IMR-90 (cell line): ENCODE data around the gene ADAM12. TPM values are rescaled to one million over a fixed set of nuclear protein-coding genes. Genes with fewer than 3 reads are reported as not detected.

ENCODE experiments used
- ATAC-seq: fragments of 200-7000 bp; cut with Tn5 transposase; 2 replicates; pipeline ENCODE4 v1.9.1; 2020; ENCODE audit warnings: low read depth, mild to moderate bottlenecking, moderate library complexity
- BruUV-seq: library from RNA; stranded (reverse); fragments of 400-500 nt; replicated peaks from 2 replicates; lab custom pipeline; 2021; lab: Mats Ljungman, UMichigan
- CTCF ChIA-PET: fragments of 300-600 bp; formaldehyde crosslinking; extraction: SDS; loops from one replicate; lab custom pipeline; 2021; ENCODE audit warnings: antibody characterized with exemption; lab: Yijun Ruan, JAX
- POLR2A ChIA-PET: fragments of 300-600 bp; sonication (Branson Sonifier 250); formaldehyde crosslinking; loops from one replicate; lab custom pipeline; 2022; ENCODE audit warnings: antibody characterized with exemption; ENCODE audit not compliant: unreplicated experiment; lab: Charles Lee
- DNase-seq: peaks from one replicate; pipeline ENCODE4 v3.0.0; 2013
- H2AFZ ChIP-seq: replicated peaks from 2 replicates; pipeline ENCODE3; 2013; ENCODE audit warnings: low read length, mild to moderate bottlenecking; ENCODE audit not compliant: poor library complexity
- H2AK5ac ChIP-seq: 2 replicates; pipeline ENCODE4 v1.6.1; 2013; ENCODE audit warnings: low read depth, low read length, inconsistent platforms
- H2AK9ac ChIP-seq: replicated peaks from 2 replicates; pipeline ENCODE3; 2013; ENCODE audit warnings: mild to moderate bottlenecking, low read depth, low read length, moderate library complexity; ENCODE audit not compliant: poor library complexity
- H2BK120ac ChIP-seq: 2 replicates; pipeline ENCODE4 v1.6.1; 2013; ENCODE audit warnings: low read depth, low read length, inconsistent platforms
- H2BK15ac ChIP-seq: 3 replicates; pipeline ENCODE4 v1.6.1; 2013; ENCODE audit warnings: low read depth, low read length, inconsistent platforms
- H2BK20ac ChIP-seq: 2 replicates; pipeline ENCODE4 v1.6.1; 2013; ENCODE audit warnings: low read depth, mild to moderate bottlenecking, inconsistent platforms, low read length, moderate library complexity
- H2BK5ac ChIP-seq: 2 replicates; pipeline ENCODE4 v1.6.1; 2013; ENCODE audit warnings: mild to moderate bottlenecking, low read depth, low read length, inconsistent platforms; ENCODE audit not compliant: poor library complexity, severe bottlenecking
- H3K14ac ChIP-seq: replicated peaks from 2 replicates; pipeline ENCODE4 v1.6.1; 2013; ENCODE audit warnings: low read depth, low read length, inconsistent platforms
- H3K18ac ChIP-seq: 2 replicates; pipeline ENCODE4 v1.6.1; 2013; ENCODE audit warnings: low read depth, low read length, control low read depth
- H3K23ac ChIP-seq: 2 replicates; pipeline ENCODE4 v1.6.1; 2013; ENCODE audit warnings: low read depth, low read length, inconsistent platforms
- H3K27ac ChIP-seq: 2 replicates; pipeline ENCODE4 v1.5.1; 2013; ENCODE audit warnings: mild to moderate bottlenecking, control low read depth, low read length; ENCODE audit not compliant: insufficient read depth
- H3K27me3 ChIP-seq: 2 replicates; pipeline ENCODE4 v1.6.1; 2013; ENCODE audit warnings: low read length; ENCODE audit not compliant: control insufficient read depth, insufficient read depth
- H3K36me3 ChIP-seq: 2 replicates; pipeline ENCODE4 v1.6.1; 2013; ENCODE audit warnings: low read length, mixed read lengths; ENCODE audit not compliant: control insufficient read depth, insufficient read depth
- H3K4ac ChIP-seq: 2 replicates; pipeline ENCODE4 v1.6.1; 2013; ENCODE audit warnings: low read depth, low read length, inconsistent platforms
- H3K4me1 ChIP-seq: 2 replicates; pipeline ENCODE4 v1.6.1; 2013; ENCODE audit warnings: low read length, mixed read lengths; ENCODE audit not compliant: control insufficient read depth, insufficient read depth
- H3K4me2 ChIP-seq: 2 replicates; pipeline ENCODE4 v1.6.1; 2013; ENCODE audit warnings: low read depth, mild to moderate bottlenecking, control low read depth, low read length, moderate library complexity
- H3K4me3 ChIP-seq: 2 replicates; pipeline ENCODE4 v1.5.1; 2013; ENCODE audit warnings: low read depth, mild to moderate bottlenecking, control low read depth, low read length, moderate library complexity; ENCODE audit not compliant: insufficient read depth
- H3K56ac ChIP-seq: 2 replicates; pipeline ENCODE4 v1.6.1; 2013; ENCODE audit warnings: low read length, inconsistent platforms; ENCODE audit not compliant: insufficient read depth; ENCODE audit errors: extremely low read depth
- H3K79me1 ChIP-seq, 2 experiments: 2 replicates each; pipeline ENCODE4 v1.6.1; 2013; ENCODE audit warnings: low read length in 2 of 2, inconsistent platforms in 1 of 2, low read depth in 1 of 2
- H3K9ac ChIP-seq: 2 replicates; pipeline ENCODE4 v1.6.1; 2013; ENCODE audit warnings: low read depth, low read length, control low read depth
- H3K9me1 ChIP-seq: 2 replicates; pipeline ENCODE4 v1.6.1; 2013; ENCODE audit warnings: low read length, inconsistent platforms; ENCODE audit not compliant: insufficient read depth
- H3K9me3 ChIP-seq: 2 replicates; pipeline ENCODE4 v1.6.1; 2013; ENCODE audit warnings: low read length; ENCODE audit not compliant: control insufficient read depth, insufficient read depth
- H4K20me1 ChIP-seq: 2 replicates; pipeline ENCODE4 v1.6.1; 2013; ENCODE audit warnings: low read length, inconsistent platforms; ENCODE audit not compliant: insufficient read depth
- H4K5ac ChIP-seq: 2 replicates; pipeline ENCODE4 v1.6.1; 2013; ENCODE audit warnings: mild to moderate bottlenecking, low read depth, low read length, control low read depth
- H4K8ac ChIP-seq, 2 experiments: 2 replicates each; pipeline ENCODE4 v1.6.1; 2013; ENCODE audit warnings: low read depth in 2 of 2, low read length in 2 of 2, control low read depth in 1 of 2, inconsistent platforms in 1 of 2
- H4K91ac ChIP-seq: 2 replicates; pipeline ENCODE4 v1.6.1; 2013; ENCODE audit warnings: low read depth, low read length, inconsistent platforms; ENCODE audit not compliant: insufficient read depth
- CHD1 ChIP-seq: IDR thresholded peaks from 2 replicates; pipeline ENCODE4 v1.6.1; 2012; ENCODE audit warnings: low read depth, low read length, improper control_type of control experiment
- CTCF ChIP-seq: conservative IDR thresholded peaks from 2 replicates; pipeline ENCODE4 v1.5.1; 2012; ENCODE audit warnings: mild to moderate bottlenecking, low read depth, low read length, improper control_type of control experiment
- MAFK ChIP-seq: IDR thresholded peaks from 2 replicates; pipeline ENCODE4 v1.6.1; 2012; ENCODE audit warnings: low read depth, low read length, improper control_type of control experiment
- NFE2L2 ChIP-seq: fragments of 150-350 bp; IDR thresholded peaks from 2 replicates; pipeline ENCODE4 v1.6.1; 2016; ENCODE audit warnings: low read depth, mild to moderate bottlenecking, low read length
- RCOR1 ChIP-seq: IDR thresholded peaks from 2 replicates; pipeline ENCODE4 v1.6.1; 2012; ENCODE audit warnings: mild to moderate bottlenecking, low read length, improper control_type of control experiment; ENCODE audit not compliant: insufficient replicate concordance
- USF2 ChIP-seq: fragments of 150-350 bp; IDR thresholded peaks from 2 replicates; pipeline ENCODE4 v1.6.1; 2017; ENCODE audit warnings: mild to moderate bottlenecking, antibody characterized with exemption, low read length, low read depth
- WGBS, 2 experiments: methylation state at CpG; one replicate each; pipeline versions ENCODE4 v1.1.5 to v1.1.7; 2013; ENCODE audit warnings: missing lambda C conversion rate in 2 of 2; ENCODE audit not compliant: insufficient read length in 1 of 2; ENCODE audit errors: extremely low coverage in 2 of 2; 5-methylcytosine and 5-hydroxymethylcytosine counted together
- dilution Hi-C: fragments of 300-500 bp; cut with HindIII; formaldehyde crosslinking; loops from one replicate; pipeline ENCODE4 v1.14.3; 2018; ENCODE audit warnings: low sequenced_read_pairs; ENCODE audit not compliant: unreplicated experiment
- in situ Hi-C: fragments of 300-500 bp; cut with MboI; formaldehyde crosslinking; loops from 3 replicates; pipeline ENCODE4 v1.14.3; 2019; ENCODE audit warnings: low sequenced_read_pairs, inconsistent platforms, mixed read lengths
- intact Hi-C: fragments of 100-400 bp; cut with micrococcal nuclease; formaldehyde crosslinking; loops from 2 replicates; pipeline ENCODE4 v1.10.0; 2022
- polyA plus RNA-seq, 3 experiments: library from polyadenylated mRNA; depleted of rRNA; stranded (reverse); fragments of >200 nt; gene quantifications; 2 replicates each; pipeline ENCODE4 v1.2.3, GENCODE V29; 2012; ENCODE audit warnings: low replicate concordance in 1 of 3
- total RNA-seq: library from RNA; depleted of rRNA; stranded (reverse); fragments of >200 nt; gene quantifications from 2 replicates; pipeline ENCODE4 v1.2.3, GENCODE V29; 2012

Gene ADAM12
- total and polyA plus RNA-seq, 2 of the 4 experiments (the other 2 are of a cell fraction): 9.6 to 10.2 TPM

GRCh38 chr10:126155528-126155927, 232.7 kb downstream of the ADAM12 start:
- H4K20me1 ChIP-seq: no peaks in the 10 kb centered on the region; the same call in 1 of the 2 replicates
- no peak overlapping the region for H4K91ac ChIP-seq
- peaks cover 4% of the 10 kb centered on the region; the same call in 1 of the 2 replicates for H3K4me1 ChIP-seq
- DNase-seq (no peak), ATAC-seq (no peak)
- H4K8ac ChIP-seq: no peak overlapping the region
- no peak overlapping the region for H3K56ac ChIP-seq
- no TSS peak for BruUV-seq
- H3K9ac ChIP-seq: no peak overlapping the region
- TF ChIP-seq MAFK (no peak), CHD1 (no peak), RCOR1 (no peak), CTCF (no peak), NFE2L2 (no peak), USF2 (no peak)
- H4K5ac ChIP-seq: no peak overlapping the region
- no peak overlapping the region for H3K4ac ChIP-seq
- ChIA-PET POLR2A (no interaction called here), CTCF (no interaction called here)
- H3K27ac ChIP-seq: no peak overlapping the region
- in situ Hi-C loops (no loop called here), intact Hi-C loops (no loop called here), dilution Hi-C loops (no loop called here)
- no peak overlapping the region for H2BK20ac ChIP-seq
- no peak overlapping the region for H3K4me2 ChIP-seq
- no peaks in the 10 kb centered on the region for H3K79me1 ChIP-seq
- H2AFZ ChIP-seq: no peak overlapping the region
- H3K27me3 ChIP-seq: peaks cover 10% of the 10 kb centered on the region
- no peak overlapping the region for H2BK5ac ChIP-seq
- H2BK15ac ChIP-seq: no peak overlapping the region
- H3K4me3 ChIP-seq: no peak overlapping the region
- H3K18ac ChIP-seq: no peak overlapping the region
- no peak overlapping the region for H2BK120ac ChIP-seq
- no peak overlapping the region for H2AK9ac ChIP-seq
- 86% methylated on average over 1 of the region's 3 CpGs; no CpG with 5 or more reads in 1 of the 2 experiments for WGBS, 2 experiments
- H3K9me3 ChIP-seq: no peaks in the 10 kb centered on the region
- H2AK5ac ChIP-seq: no peak overlapping the region
- H3K36me3 ChIP-seq: no peaks in the 10 kb centered on the region
- no peak overlapping the region for H3K23ac ChIP-seq
- no peak overlapping the region for H3K14ac ChIP-seq
- H3K9me1 ChIP-seq: no peaks in the 10 kb centered on the region
